ENCODE data around the gene SDK2.

- no peak for TF ChIP-seq EZH2 (optimal IDR thresholded peaks at IDR 0.05; ENCODE audit: low read depth, low read length)
- no peak for TF ChIP-seq CTCF (IDR thresholded peaks at IDR 0.05; ENCODE audit: low read length)
Observed at GRCh38 chr17:73357318-73357717, 286.9 kb downstream of the SDK2 start.

Measured in MM.1S (cell line).